GM13977 (cell line): Measurements from ENCODE around the gene CSNK2A1.

Experiments used
- DNase-seq: peaks from one replicate; pipeline ENCODE4 v3.0.0; 2012; ENCODE audit warnings: low spot score
- CTCF ChIP-seq: IDR thresholded peaks from 2 replicates; pipeline ENCODE4 v1.5.1; 2012; ENCODE audit warnings: mild to moderate bottlenecking, control low read depth; ENCODE audit not compliant: insufficient read depth; ENCODE audit errors: extremely low read depth, missing control alignments
- in situ Hi-C: fragments of 300-500 bp; cut with MboI; formaldehyde crosslinking; loops from one replicate; pipeline ENCODE4 v1.12.0; 2022; ENCODE audit warnings: low sequenced_read_pairs, low pct_unique_long_range_greater_than_20kb, mixed read lengths, inconsistent platforms; ENCODE audit not compliant: unreplicated experiment

CSNK2A1 gene

GRCh38 chr20:546353-546752, 2.8 kb upstream of the CSNK2A1 start:
- in situ Hi-C loops: no loop called here

GRCh38 chr20:544153-544725, 649 bp upstream of the CSNK2A1 start:
- in situ Hi-C loops: no loop called here
- no peak for DNase-seq
- no peak for TF ChIP-seq CTCF

More at GRCh38 chr20:546353-546752, 2.8 kb upstream of the CSNK2A1 start:
- TF ChIP-seq CTCF: no peak
- no peak for DNase-seq

- in situ Hi-C loops: no loop called here
- DNase-seq: peak; percentile 57
- TF ChIP-seq CTCF: no peak
Observed at GRCh38 chr20:542777-543368, 717 bp downstream of the CSNK2A1 start.

- in situ Hi-C loops: no loop called here
- TF ChIP-seq CTCF: no peak
- DNase-seq: no peak
Observed at GRCh38 chr20:540391-541201, 3.0 kb downstream of the CSNK2A1 start.

GRCh38 chr20:539848-540247, 3.7 kb downstream of the CSNK2A1 start:
- in situ Hi-C loops: no loop called here
- DNase-seq: no peak
- no peak for TF ChIP-seq CTCF

GRCh38 chr20:539191-539590, 4.4 kb downstream of the CSNK2A1 start:
- in situ Hi-C loops: no loop called here
- no peak for DNase-seq
- no peak for TF ChIP-seq CTCF
